Activated CD8-positive, alpha-beta T cell treated with anti-CD3 and anti-CD28 coated beads for 36 hours (primary cell): ENCODE results near the gene SCAF1. TPM values are rescaled to one million over a fixed set of nuclear protein-coding genes. Genes with fewer than 3 reads are reported as not detected.
A peak's percentile ranks its signal among the peaks of the same experiment; 100 is the strongest.

ENCODE experiments used
- ATAC-seq: fragments of 200-7000 bp; cut with Tn5 transposase; one replicate; pipeline ENCODE4 v1.10.0; 2021; ENCODE audit warnings: mild to moderate bottlenecking, moderate library complexity
- CTCF ChIA-PET: fragments of 350-600 bp; sonication (Branson Sonifier 250); formaldehyde crosslinking; loops from one replicate; lab custom pipeline; 2021; ENCODE audit warnings: antibody characterized with exemption; lab: Charles Lee
- POLR2A ChIA-PET: fragments of 350-600 bp; sonication (Branson Sonifier 250); formaldehyde crosslinking; loops from one replicate; lab custom pipeline; 2021; ENCODE audit warnings: antibody characterized with exemption; lab: Charles Lee
- DNase-seq: peaks from one replicate; pipeline ENCODE4 v3.0.0-alpha.2; 2020
- H3K27ac Mint-ChIP-seq: one replicate; pipeline ENCODE4 v1.8.0; 2021; ENCODE audit warnings: mild to moderate bottlenecking, mixed read lengths
- H3K27me3 Mint-ChIP-seq: one replicate; pipeline ENCODE4 v1.8.0; 2021; ENCODE audit warnings: mixed read lengths
- H3K36me3 Mint-ChIP-seq: one replicate; pipeline ENCODE4 v1.8.0; 2021; ENCODE audit warnings: low read depth, mixed read lengths
- H3K4me1 Mint-ChIP-seq: one replicate; pipeline ENCODE4 v1.8.0; 2021; ENCODE audit warnings: low read depth, mixed read lengths
- H3K4me3 Mint-ChIP-seq: one replicate; pipeline ENCODE4 v1.8.0; 2021; ENCODE audit warnings: mild to moderate bottlenecking, moderate library complexity, mixed read lengths
- H3K9me3 Mint-ChIP-seq: one replicate; pipeline ENCODE4 v1.8.0; 2021; ENCODE audit warnings: mixed read lengths
- CTCF ChIP-seq: fragments of 200-600 bp; IDR thresholded peaks from one replicate; pipeline ENCODE4 v1.8.0; 2022; ENCODE audit warnings: antibody characterized with exemption, mild to moderate bottlenecking
- intact Hi-C: fragments of 100-400 bp; cut with micrococcal nuclease; formaldehyde crosslinking; loops from one replicate; pipeline ENCODE4 v1.10.0; 2022
- total RNA-seq, 2 experiments: library from RNA; stranded (reverse); gene quantifications; one replicate each; pipeline ENCODE4 v1.2.3, GENCODE V29; 2021

The SCAF1 gene
- total RNA-seq, 2 experiments from 2014 or later: 54.5 to 57.2 TPM

GRCh38 chr19:49635530-49636232, 6.3 kb upstream of the SCAF1 start:
- peaks cover 1% of the 10 kb centered on the region for H3K36me3 Mint-ChIP-seq
- POLR2A ChIA-PET: interaction anchor here (1.3 kb wide), 1 partner anchor 20 kb away, joined by 4 read pairs; no protein-coding TSS in a partner anchor
- DNase-seq (no peak), ATAC-seq (no peak)
- intact Hi-C loops: no loop called here
- no peak overlapping the region for H3K27ac Mint-ChIP-seq
- H3K27me3 Mint-ChIP-seq: no peaks in the 10 kb centered on the region
- CTCF ChIA-PET: no interaction called here
- no peak overlapping the region for H3K4me3 Mint-ChIP-seq
- peaks cover 17% of the 10 kb centered on the region for H3K4me1 Mint-ChIP-seq
- no peak for TF ChIP-seq CTCF
- no peaks in the 10 kb centered on the region for H3K9me3 Mint-ChIP-seq

- POLR2A ChIA-PET: interaction anchor here (1.3 kb wide), 1 partner anchor 21 kb away, joined by 4 read pairs; no protein-coding TSS in a partner anchor
- CTCF ChIA-PET: no interaction called here
These were observed 5.6 kb upstream of the SCAF1 start for GRCh38 chr19:49636233-49636932.

GRCh38 chr19:49637821-49638738, 3.9 kb upstream of the SCAF1 start:
- Mint-ChIP-seq H3K9me3 (no peaks in the 10 kb centered on the region), H3K27me3 (no peaks in the 10 kb centered on the region), H3K4me1 (peaks cover 23% of the 10 kb centered on the region), H3K4me3 (peak overlapping the region; percentile 18), H3K27ac (no peak overlapping the region), H3K36me3 (peaks cover 2% of the 10 kb centered on the region)
- CTCF ChIA-PET: interaction anchor here (0.8 kb wide), 1 partner anchor 13 kb away, joined by 3 read pairs; no protein-coding TSS in a partner anchor
- no peak for DNase-seq
- POLR2A ChIA-PET: interaction anchor here (1.0 to 1.2 kb wide), 2 partner anchors 23 to 149 kb away, joined by 3 to 4 read pairs; no protein-coding TSS in a partner anchor
- TF ChIP-seq CTCF: no peak
- ATAC-seq: no peak
- intact Hi-C loops: no loop called here

More at GRCh38 chr19:49636233-49636932, 5.6 kb upstream of the SCAF1 start:
- Mint-ChIP-seq H3K27me3 (no peaks in the 10 kb centered on the region), H3K27ac (no peak overlapping the region), H3K36me3 (peaks cover 2% of the 10 kb centered on the region), H3K4me3 (no peak overlapping the region), H3K4me1 (peaks cover 17% of the 10 kb centered on the region), H3K9me3 (no peaks in the 10 kb centered on the region)
- intact Hi-C loops: no loop called here
- no peak for TF ChIP-seq CTCF
- DNase-seq (no peak), ATAC-seq (no peak)

- no peaks in the 10 kb centered on the region for H3K27me3 Mint-ChIP-seq
- DNase-seq (no peak), ATAC-seq (no peak)
- intact Hi-C loops: loop anchor here (2.0 to 5.0 kb wide), 3 partner anchors 25 to 47 kb away; partner anchors contain the start of genes BCL2L12, IRF3 and PRMT1
- peak overlapping the region; percentile 92 for H3K4me3 Mint-ChIP-seq
- peak overlapping the region; percentile 22 for H3K27ac Mint-ChIP-seq
- no peak for TF ChIP-seq CTCF
- CTCF ChIA-PET: interaction anchor here (1.1 to 2.2 kb wide), 7 partner anchors 9 to 69 kb away, joined by 3 to 12 read pairs (median 5); partner anchors contain the start of gene PRMT1
- H3K4me1 Mint-ChIP-seq: peaks cover 35% of the 10 kb centered on the region
- POLR2A ChIA-PET: interaction anchor here (1.3 to 2.1 kb wide), 4 partner anchors 19 to 60 kb away, joined by 3 to 10 read pairs (median 6); partner anchors contain the start of genes BCL2L12, IRF3, NOSIP and PRR12
- no peaks in the 10 kb centered on the region for H3K9me3 Mint-ChIP-seq
- H3K36me3 Mint-ChIP-seq: peaks cover 5% of the 10 kb centered on the region
These were observed 2.5 kb upstream of the SCAF1 start for GRCh38 chr19:49639401-49640112.
